SKM-1 (cell line): ENCODE measurements around the gene STAC2.
A peak's percentile ranks its signal among the peaks of the same experiment; 100 is the strongest.

Experiments
- DNase-seq: peaks from one replicate; lab custom pipeline; 2025; ENCODE audit not compliant: unreplicated experiment; lab: John Stamatoyannopoulos, UW

STAC2 gene

DNA sequence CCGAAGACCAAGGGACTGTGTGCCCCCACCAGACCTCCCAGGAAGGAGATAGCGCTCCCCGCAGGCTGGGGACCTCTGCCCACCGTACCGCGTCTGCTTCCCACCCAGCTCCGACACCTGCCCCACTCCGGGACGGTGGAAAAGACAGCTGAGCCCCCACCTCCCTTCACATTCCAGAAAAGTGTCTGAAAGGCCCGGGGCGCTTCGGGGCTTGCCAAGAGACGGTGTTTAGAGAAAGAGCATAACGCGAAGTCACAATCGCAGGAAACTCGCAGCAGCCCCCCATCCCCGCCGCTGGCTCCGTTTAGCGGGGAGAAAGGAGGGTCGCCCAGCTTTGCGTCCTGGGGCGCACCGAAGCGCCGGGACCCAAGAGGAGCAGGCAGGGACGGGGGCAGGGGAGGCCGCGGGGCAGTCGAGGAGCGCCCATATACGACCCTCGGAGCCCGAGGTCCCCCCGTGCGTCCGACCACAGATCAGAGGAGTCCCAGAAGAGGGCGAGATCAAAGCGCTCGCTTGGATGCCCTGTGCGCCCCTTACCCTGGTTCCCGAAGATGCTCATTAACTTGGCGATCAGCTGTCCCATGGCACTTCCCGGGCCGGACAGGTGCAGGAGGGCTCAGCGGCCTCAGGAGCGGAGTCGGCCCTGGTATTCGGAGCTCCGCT is 60.4 kb downstream of the STAC2 start:
- no peak for DNase-seq

- peak; percentile 88 for DNase-seq
Measured at GRCh38 chr17:39164675-39165143, 61.0 kb downstream of the STAC2 start.

GRCh38 chr17:39161962-39162361 is 63.8 kb downstream of the STAC2 start:
- no peak for DNase-seq
